ENCODE results near the gene APBA2.

DNA sequence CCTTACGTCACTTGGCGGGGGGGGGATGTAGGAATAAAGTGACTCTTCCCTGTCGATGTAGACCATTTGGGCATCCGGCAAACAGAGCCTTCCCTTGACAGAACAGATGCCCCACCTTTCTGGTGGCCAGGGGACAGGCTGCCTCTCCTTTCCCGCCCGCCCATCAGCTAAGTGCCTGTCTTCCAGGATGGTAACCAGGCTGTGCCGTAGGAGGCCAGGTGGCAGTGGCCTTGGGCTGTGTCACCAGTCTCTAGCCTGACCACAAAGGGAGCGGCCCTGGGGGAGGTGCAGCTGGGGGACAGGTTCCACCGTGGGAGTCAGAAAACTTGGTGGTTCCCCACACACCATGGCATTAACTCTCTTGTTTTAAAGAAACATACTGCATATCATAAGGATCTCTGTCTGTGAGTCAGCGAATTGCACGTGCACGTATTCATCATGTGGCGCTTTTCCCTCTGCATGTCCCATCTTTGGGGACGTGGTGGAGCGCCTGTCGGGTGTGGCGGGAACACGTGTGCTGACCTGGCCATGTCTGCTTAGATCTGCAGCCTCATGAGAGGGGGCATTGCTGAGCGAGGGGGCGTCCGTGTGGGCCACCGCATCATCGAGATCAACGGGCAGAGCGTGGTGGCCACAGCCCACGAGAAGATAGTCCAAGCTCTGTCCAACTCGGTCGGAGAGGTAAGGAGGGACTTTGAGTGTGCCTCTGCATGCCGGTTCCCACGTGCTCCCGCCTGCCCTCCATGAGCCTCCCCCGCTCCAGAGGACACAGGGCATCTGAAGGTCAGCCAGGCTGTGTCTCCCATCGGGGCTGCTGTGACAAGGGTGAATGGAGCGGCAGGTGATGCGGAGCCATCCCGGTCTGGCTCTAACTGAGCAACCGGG is 227.8 kb downstream of the APBA2 start:
- TF ChIP-seq, protein P1, sequence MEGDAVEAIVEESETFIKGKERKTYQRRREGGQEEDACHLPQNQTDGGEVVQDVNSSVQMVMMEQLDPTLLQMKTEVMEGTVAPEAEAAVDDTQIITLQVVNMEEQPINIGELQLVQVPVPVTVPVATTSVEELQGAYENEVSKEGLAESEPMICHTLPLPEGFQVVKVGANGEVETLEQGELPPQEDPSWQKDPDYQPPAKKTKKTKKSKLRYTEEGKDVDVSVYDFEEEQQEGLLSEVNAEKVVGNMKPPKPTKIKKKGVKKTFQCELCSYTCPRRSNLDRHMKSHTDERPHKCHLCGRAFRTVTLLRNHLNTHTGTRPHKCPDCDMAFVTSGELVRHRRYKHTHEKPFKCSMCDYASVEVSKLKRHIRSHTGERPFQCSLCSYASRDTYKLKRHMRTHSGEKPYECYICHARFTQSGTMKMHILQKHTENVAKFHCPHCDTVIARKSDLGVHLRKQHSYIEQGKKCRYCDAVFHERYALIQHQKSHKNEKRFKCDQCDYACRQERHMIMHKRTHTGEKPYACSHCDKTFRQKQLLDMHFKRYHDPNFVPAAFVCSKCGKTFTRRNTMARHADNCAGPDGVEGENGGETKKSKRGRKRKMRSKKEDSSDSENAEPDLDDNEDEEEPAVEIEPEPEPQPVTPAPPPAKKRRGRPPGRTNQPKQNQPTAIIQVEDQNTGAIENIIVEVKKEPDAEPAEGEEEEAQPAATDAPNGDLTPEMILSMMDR (conservative IDR thresholded peaks at IDR 0.05) = no peak
- TF ChIP-seq ZFX (IDR thresholded peaks at IDR 0.05) = no peak

All from C4-2B (cell line).